Stimulated activated CD4-positive, alpha-beta T cell treated with anti-CD3 and anti-CD28 coated beads, Interleukin-4, amount 100 ng/mL, for 48 hours (primary cell): Measurements from ENCODE around the gene SMIM10L2A.
"Not testable (repeated sequence)": the region's sequence is repeated elsewhere in the genome, so short reads cannot be mapped to it uniquely, and the experiment has no call there.

Experiments
- DNase-seq, 2 donors: peaks; one replicate each; pipeline ENCODE4 v3.0.0-alpha.2; 2020; ENCODE audit warnings: low read depth in 2 of 2

Gene SMIM10L2A

DNA sequence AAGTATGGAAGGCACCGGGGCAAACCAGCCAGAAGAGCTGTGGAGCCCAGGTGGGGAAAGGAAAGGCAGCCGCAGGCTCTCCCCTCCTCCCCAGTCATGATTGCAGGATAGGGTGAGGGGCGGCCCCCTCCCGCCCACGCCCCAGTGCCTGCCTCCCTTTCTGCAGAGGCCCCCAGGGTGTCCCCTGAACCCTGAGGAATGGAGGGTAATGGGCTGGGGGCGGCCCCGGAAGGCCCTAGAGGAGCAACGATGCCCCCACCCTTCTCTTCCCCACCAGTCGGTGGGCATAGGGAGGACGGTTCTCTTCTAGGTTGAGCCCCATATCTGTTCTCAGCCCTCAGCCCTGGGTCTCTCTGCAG, 1.0 kb downstream of the SMIM10L2A start:
- DNase-seq: not testable (repeated sequence)

DNA sequence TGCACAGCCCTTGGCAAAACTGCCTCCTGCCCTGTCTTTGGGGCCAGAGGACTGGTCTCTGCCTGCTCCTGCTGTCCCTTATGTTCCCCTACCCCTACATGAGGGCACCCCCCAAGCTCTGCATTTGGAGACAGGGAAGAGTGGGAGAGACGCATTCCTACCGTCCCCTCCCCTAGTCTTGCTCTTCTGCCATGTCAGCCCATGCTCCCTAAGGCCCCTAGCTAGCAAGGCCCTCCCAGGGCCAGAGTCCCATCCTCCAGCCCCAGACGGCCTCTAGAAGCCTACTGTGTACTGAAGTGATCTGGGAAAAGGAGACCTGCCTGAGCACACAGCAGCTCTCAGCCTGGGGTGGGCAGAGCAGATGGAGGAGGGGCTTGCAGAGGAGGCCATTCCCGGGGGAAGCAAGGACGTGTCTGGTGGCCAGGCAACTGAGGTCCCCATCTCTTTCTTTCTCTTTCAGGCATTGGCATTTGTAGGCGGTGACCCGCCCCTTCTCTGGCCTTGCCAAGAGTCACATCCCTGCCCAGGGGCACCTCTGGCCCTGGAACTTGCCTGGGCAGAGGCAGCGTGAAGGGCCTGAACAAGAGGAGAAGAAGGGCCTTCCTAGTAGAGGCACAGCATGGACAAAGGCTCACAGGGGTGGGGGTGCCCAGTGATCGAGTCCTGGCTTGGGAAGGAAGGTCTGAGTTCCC, 1.6 kb downstream of the SMIM10L2A start:
- not testable (repeated sequence) for DNase-seq

DNA sequence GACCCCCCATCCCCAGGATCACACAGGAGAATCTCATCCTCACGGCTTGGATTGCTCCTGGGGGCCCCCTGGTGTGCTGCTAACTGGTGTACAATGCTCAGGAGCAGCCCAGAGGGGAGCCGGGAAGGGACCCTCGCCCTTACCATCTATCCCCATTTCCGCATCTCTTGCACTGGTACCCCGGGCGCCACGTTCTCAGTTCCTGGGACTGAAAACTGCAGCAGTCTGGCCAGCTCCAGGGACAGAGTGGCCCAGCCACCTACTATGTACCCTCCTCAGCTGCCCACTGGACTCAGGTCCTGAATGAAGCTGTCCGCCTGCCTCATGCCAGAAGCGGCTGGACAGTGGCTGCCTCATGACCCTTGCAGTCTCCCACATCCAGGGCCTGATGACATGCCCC, 2.7 kb downstream of the SMIM10L2A start:
- DNase-seq: no peak

DNA sequence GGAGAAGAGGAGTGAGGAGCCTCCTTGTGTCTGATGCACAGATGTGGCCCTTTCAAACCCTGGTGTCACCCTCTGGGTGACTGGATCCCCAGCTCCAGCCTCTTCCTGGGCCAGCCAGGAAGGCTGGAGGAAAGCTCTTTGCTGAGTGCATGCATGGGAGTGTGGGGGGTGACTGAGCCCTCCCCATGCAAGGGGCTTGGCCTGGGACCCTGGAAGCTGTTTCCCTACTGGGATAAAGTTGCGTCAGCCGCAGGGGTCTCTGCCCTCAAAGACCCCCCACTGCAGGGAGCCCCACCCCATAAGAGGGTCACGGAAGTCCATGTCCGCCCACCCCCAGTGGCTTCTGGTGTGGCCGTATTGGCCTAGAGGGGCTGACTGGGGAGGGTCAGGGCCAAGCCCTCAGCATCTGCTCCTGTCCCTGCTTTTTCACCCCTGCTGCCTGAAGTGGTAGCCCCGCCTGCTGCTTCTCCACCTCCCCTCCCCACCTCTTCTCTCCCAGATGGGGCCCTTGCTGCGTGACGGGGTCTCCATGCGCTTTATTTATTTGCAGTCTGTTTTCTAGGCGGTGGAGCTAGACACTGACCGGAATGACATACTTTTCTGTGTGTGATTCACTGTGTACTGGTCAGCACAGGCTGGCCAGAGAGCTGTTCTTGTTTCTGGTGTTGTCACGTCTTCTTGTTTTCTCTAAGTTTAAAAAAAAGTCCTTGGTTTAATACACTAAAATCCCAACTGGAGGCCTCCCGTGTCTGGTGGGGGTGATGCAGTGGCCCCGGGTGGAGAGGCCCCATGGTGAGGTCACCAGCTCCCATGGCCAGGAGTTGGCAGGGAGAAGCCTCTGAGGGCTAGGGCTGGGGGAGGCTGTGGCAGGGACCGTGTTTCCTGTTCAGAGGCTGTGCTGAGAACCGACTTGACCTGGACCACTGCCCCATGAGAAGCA, 3.6 kb downstream of the SMIM10L2A start:
- DNase-seq: no peak

DNA sequence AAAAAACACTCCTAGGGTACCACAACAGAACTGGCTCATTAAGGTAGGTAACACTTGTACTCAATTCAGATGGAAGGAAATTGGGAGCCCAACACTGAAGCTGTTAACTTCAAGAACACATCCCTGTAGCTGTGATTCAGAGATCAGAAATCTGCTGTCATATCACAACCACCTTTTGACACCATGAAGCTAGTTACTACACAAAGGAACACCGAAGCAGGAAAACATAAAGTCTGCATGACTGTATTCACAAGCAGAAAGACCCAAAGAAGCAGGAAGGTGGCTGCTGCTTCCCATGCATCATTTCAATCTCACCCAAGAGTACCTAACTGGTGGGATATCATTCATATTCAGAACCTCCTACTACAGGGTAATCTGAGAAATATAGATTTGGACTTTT, 7.7 kb downstream of the SMIM10L2A start:
- no peak for DNase-seq

DNA sequence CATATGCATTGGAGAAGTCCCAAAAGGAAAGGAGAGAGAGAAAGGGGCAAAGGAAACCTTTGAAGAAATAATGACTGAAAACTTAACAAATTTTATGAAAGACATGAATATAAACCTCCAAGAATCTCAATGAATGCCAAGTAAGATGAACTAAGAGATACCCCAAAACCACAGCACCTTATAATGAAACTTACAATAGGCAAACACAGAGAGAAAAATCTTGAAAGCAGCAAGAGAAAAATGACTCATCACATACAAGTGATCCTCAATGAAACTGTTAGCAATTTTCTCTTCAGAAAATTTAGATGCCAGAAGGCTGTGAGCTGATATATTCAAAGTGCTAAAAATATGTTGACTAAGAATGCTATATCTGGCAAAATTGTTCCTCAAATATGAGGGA, 10.1 kb downstream of the SMIM10L2A start:
- DNase-seq: no peak

DNA sequence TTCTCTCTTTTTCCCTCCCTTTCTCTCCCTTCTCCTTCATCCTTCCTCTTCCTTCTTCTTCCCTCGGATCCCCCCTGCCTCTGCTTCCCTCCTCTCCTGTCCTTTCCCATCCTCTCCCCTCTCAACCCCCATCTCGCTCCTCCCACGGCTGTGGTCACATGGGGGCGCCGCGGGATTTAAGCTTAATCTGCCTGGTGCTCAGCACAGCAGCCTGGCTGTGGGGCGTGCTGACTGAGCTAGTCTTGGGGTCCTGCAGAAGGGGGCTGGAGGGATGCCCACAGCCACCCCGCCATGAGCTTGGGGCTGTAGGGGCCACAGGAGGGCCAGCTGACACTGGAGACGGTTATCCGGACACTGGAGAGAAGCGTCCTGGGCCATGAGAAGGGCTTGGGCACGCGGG, 10.7 kb downstream of the SMIM10L2A start:
- no peak for DNase-seq

DNA sequence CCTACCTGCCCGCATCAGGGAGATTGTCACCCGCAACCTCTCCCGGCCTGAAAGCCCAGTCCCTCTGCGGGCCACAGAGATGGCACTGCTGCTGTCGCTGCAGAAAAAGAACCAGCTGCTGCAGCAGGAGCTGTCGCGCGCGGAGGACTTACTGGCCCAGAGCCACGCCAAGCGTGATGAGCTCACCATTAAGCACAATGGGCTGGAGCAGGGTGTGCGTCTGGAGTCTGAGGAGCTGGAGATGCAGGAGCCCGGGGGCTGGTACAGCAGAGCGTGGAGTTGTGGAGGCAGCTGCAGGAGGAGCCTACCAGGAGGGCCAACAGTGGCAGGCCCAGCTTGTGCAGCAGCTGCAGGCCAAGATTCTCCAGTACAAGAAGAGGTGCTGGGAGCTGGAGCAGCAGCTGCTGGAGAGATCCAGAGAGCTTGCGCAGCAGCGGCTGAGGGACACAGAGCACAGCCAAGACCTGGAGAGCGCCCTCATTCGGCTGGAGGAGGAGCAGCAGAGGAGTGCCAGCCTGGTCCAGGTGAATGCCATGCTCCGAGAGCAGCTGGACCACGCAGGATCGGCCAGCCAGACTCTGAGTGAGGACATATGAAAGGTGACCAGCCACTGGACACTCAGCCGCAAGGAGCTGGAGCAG, 11.3 kb downstream of the SMIM10L2A start:
- no peak for DNase-seq

DNA sequence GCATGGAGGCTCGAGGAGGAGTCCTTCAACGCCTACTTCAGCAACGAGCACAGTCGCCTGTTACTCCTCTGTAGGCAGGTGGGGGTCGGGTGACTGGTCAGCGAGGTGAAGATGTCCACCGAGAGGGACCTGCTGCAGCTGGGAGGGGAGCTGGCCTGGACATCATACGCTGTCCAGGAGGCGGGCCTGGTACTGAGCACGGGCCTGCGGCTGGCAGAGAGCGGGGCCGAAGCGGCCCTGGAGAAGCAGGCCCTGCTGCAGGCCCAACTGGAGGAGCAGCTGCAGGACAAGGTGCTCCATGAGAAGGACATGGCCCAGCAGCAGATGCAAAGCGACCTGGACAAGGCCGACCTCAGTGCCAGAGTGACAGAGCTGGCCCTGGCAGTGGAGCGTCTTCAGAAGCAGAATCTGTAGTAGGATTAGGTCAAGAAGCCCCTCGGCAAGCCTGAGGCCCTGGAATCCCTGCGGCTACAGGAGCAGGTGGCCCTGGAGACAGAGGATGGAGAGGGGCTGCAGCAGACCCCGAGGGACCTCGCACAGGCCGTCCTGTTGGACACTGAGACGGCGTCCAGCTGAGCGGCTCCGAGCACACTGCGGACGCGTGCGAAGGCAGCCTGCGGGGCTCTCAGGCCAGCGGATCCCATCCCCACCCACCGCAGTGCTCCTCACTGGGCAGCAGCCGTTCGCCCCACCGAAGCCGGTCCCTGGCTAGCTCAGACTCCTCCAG, 11.9 kb downstream of the SMIM10L2A start:
- DNase-seq: no peak

DNA sequence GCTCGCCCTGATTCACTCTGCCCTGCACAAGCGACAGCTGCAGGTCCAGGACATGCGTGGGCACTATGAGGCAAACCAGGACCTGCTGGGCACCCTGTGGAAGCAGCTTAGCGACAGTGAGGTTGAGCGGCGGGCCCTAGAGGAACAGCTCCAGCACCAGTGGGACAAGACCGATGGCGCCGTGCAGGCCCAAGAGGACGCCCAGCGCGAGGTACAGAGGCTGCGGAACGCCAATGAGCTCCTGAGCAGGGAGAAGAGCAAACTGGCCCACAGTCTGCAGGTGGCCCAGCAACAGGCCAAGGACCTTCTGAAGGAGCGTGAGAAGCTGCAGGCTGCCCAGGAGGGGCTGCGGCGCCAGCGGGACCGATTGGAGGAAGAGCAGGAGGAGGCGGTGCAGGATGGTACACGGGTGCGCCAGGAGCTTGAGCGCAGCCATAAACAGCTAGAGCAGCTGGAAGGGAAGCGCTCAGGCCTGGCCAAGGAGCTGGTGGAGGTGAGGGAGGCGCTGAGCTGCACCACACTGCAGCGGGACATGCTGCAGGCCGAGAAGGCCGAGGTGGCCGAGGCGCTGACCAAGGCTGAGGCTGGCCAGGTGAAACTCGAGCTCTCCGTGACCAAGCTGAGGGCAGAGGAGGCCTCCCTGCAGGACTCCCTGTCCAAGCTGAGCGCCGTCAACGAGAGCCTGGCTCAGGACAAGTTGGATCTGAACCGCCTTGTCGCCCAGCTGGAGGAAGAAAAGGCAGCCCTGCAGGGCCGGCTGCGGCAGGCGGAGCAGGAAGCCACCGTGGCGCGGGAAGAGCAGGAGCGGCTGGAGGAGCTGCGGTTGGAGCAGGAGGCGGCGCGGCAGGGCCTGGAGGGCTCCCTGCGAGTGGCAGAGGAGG, 12.8 kb downstream of the SMIM10L2A start:
- no peak for DNase-seq

DNA sequence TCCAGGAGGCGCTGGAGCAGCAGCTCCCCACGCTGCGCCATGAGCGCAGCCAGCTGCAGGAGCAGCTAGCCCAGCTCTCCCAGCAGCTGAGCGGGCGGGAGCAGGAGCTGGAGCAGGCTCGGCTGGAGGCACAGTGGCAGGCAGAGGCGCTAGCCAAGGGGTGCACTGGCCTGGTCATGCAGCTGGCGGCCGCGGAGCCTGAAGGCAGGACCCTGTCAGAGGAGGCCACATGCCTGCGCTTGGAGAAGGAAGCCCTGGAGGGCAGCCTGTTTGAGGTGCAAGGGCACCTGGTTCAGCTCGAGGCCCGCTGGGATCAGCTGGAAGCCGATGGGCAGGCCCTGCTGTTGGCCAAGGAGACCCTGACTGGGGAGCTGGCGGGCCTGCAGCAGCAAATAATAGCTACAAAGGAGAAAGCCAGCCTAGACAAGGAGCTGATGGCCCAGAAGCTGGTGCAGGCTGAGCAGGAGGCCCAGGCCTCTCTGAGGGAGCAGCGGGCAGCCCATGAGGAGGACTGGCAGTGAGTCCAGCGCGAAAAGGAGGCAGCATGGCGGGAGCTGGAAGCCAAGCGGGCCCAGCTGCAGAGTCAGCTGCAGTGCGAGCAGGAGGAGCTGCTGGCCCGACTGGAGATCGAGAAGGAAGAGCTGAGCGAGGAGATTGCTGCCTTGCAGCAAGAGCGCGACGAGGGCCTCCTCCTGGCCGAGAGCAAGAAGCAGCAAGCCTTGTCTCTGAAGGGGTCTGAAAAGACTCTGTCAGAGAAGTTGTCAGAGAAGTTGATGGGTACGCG, 13.6 kb downstream of the SMIM10L2A start:
- no peak for DNase-seq

DNA sequence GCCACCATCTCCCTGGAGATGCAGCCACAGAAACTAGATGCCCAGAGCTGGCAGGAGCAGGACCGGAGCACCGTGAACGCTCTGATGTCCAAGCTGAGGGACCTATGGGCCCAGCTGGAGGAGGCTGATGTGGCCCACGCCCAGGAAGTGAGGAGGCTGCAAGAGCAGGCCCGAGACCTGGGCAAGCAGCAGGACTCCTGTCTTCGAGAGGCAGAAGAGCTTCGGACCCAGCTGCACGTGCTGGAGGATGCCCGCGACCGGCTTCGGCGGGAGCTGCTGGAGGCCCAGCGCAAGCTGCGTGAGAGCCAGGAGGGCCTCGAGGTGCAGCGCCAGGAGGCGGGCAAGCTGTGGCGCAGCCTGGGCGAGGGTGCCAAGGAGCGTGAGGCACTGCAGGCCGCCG, 14.2 kb downstream of the SMIM10L2A start:
- DNase-seq: no peak

DNA sequence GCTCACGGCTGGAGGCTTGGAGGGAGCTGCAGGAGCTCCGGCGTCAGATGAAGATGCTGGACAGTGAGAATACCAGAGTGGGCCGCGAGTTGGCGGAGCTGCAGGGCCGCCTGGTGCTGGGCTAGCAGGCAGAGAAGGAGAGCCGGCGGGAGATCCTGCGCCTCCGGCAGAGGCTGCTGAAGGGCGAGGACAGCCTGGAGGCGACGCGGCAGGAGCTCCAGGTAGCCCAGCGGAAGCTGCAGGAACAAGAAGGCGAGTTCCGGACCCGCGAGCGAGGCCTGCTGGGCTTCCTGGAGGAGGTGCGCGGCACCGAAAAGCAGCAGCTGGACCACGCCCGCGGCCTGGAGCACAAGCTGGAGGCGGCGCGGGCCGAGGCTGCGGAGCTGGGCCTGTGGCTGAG, 14.7 kb downstream of the SMIM10L2A start:
- DNase-seq: no peak

DNA sequence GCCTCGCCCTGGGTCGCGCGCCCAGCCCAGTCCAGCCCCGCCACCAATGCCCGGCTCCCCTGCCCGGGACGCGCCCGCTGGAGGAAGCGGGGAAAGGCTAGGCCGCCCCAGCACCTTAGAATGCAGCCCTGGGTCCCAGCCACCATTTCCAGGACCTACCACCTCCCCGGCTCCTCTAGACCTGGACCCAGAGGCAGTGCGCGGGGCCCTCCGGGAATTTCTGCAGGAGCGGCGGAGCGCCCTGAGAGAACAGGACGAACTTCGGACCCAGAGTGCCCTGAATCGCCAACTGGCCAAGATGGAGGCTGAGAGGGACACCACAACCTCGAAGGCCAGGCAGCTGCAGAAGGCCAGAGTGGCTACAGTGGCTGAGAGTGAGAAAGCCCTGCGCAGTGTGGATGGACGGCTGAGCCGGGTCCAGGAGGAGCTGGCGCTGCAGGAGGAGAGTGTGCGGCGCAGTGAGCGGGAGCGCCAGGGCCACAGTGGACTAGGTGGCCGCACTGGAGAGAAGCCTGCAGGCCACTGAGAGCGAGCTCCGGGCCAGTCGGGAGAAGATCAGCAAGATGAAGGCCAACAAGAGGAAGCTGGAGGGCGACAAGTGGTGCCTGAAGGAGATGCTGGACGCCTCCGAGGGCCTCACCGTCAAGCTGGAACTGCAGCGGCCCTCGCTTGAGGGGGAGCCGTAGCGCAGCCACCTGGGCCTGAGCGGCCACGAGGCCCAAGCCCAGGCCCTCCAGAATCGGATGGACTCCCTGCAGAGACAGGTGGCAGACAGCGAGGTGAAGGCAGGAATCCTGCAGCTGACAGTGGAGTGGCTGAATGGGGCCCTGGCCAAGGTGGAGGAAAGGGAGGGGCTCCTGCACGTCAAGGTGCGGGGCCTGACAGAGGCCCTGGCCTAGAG, 15.5 kb downstream of the SMIM10L2A start:
- no peak for DNase-seq

DNA sequence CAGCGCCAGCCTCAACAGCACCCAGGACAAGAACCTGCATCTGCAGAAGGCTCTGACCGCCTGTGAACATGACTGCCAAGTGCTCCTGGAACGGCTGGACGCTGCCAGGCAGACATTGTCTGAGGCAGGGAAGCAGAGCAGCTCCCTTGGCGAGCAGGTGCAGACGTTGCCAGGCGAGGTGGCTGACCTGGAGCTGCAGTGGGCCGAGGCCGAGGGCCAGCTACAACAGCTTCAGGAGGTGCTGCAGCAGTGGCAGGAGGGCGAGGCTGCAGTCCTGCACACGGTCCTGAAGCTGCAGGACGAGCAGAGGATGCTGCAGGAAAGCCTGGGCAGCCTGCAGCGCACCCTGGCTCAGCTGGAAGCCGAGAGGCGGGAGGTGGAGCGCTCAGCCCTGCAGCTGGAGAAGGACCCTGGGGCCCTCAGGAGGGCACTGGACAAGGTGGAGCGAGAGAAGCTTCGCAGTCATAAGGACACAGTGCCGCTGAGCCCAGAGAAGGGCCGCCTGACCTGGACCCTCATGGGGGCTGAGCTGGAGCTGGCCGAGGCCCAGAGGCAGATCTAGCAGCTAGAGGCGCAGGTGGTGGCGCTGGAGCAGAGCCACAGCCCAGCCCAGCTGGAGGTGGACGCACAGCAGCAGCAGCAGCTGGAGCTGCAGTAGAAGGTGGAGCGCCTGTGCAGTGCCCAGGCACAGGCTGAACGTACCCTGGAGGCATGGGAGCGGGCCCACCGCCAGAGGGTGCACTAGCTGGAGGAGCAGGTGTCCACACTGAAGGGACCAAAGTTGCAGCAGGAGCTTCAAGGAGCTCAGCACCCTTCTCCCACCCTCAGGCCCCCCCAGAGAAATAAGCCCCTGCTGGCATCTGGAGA, 16.4 kb downstream of the SMIM10L2A start:
- no peak for DNase-seq

DNA sequence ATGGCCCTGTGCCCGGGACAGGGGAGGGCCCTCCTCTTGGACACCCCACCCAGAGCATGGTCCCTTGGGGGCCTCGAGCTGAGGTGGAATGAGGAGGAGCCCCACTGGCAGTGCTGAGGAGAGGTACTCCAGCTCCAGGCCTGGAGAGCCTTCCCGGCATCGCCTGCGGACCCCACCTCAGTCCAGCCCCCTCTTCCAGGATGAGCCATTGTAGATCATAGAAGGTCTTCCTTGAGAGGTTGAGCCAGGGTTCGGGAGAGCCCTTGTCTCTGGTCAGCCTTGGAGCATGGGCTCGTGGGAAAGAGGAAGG, 16.9 kb downstream of the SMIM10L2A start:
- DNase-seq: no peak

DNA sequence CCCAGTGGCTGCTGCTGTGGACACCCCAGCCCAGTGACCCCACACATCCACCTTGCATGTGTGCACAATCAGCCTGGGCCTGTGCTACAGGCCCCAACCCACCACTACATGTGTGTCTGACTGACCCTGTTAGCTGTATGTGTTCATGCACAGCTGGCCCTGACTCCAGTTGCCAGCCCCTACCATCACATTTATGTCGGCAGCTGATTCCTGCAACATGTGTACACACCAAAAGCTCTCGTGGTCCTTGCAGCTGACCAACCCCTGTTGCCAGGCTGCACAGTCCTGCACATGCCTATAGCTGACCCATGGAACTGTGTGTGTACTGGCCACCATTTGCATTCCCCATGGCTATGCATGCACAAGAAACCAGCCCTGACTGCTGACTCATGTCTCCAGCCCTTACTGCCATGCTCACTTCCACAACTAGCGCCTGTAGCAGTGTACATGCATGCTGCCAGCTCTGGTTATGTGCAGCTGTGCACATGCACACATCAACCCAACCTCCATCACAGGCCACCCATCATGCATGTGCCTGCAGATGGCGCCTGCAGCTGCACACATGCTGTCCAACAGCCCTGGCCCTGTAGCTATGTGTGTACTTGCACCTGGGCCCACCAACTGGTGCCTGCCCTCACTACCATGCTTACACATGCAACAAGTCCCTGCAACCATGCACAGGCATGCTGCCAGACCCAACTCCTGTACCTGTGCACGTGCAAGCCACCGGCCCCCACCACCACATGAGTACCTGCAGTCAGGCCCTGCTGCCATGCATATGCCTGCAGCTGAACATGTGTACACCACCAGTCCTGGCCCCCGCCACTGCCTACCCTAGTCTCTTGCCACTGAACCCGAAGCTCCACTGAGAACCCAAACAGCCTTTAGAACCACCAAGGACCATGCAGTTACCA, 28.1 kb downstream of the SMIM10L2A start:
- no peak for DNase-seq
